Measurements from ENCODE around the gene JUND. TPM values are rescaled to one million over a fixed set of nuclear protein-coding genes. Genes with fewer than 3 reads are reported as not detected.
A peak's percentile ranks its signal among the peaks of the same experiment; 100 is the strongest.

JUND gene
- total RNA-seq, 4 donors from 2014 or later: 67.2 to 258 (median 221) TPM

DNA sequence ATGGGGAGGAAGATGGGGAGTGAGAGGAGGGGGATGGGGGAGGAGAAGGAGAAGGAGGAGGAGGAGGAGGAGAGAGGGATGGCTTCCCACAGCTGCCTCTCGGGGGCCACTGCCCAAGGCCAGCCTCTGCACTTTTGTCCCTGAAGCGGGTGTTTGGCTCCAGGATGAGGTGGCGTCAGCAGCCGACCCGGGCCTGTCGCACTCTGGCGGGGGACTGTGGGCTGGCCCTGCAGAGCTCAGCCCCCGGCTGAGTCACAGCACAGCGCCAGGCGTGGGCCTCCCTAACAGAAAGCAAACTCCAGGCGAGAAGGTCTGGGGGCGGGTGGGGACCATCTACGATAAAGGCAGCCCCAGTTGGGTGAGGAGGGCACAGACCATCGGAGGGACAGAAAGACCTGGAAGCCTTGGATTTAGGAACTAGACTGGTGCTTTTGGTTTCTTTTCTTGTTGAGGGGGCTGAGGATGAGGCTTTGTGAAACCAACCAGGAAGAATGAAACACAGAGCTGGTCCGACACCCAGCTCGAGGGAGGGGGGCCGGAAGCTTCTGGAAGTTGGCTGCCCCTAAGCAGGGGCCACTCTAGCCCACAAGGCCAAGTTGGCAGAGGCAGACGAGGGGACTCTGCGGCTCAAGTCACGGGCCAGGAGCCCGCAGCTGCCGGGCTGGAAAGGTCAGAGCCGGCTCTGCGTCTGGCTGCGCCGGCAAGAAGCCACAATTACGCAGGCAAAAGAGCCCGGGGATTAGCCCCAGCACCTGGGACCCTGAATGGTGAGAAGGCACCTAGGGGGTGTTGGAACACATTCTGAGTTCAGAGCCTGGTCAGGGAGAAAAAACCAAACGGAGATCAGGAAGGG, 23.3 kb upstream of the JUND start:
- peaks cover 0 to 9% of the 10 kb centered on the region in 2 donors for H3K36me3 ChIP-seq

DNA sequence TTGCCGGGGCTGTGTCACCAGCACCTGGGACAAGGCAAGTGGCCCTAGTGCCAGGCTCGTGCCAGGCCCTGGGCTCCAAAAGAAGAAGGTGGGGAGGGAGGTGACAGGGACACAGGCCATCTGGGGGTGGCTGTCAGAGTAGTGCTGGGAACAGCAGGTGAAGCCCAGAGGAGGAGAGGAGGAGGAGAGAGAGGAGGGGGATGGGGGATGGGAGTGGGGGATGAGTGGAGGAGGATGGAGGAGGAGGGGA, 22.7 kb upstream of the JUND start:
- H3K4me1 ChIP-seq: peaks cover 50 to 64% of the 10 kb centered on the region in 2 donors

More for the DNA sequence above, 23.3 kb upstream of the JUND start:
- TF ChIP-seq POLR2A (IDR thresholded peaks at IDR 0.05): peak; percentile 73 to 84
- TF ChIP-seq, protein P1, sequence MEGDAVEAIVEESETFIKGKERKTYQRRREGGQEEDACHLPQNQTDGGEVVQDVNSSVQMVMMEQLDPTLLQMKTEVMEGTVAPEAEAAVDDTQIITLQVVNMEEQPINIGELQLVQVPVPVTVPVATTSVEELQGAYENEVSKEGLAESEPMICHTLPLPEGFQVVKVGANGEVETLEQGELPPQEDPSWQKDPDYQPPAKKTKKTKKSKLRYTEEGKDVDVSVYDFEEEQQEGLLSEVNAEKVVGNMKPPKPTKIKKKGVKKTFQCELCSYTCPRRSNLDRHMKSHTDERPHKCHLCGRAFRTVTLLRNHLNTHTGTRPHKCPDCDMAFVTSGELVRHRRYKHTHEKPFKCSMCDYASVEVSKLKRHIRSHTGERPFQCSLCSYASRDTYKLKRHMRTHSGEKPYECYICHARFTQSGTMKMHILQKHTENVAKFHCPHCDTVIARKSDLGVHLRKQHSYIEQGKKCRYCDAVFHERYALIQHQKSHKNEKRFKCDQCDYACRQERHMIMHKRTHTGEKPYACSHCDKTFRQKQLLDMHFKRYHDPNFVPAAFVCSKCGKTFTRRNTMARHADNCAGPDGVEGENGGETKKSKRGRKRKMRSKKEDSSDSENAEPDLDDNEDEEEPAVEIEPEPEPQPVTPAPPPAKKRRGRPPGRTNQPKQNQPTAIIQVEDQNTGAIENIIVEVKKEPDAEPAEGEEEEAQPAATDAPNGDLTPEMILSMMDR (IDR thresholded peaks at IDR 0.05 in 4 of 5, conservative IDR thresholded peaks at IDR 0.05 in 1 of 5): no peak
- DNase-seq (peak; percentile 68 to 90), ATAC-seq (peak; percentile 46 to 53)
- H3K27ac ChIP-seq: peak overlapping the region; percentile 88 to 99 (median 94)
- H3K4me1 ChIP-seq: peaks cover 50 to 64% of the 10 kb centered on the region in 2 donors
- no peaks in the 10 kb centered on the region for H3K9me3 ChIP-seq
- H3K4me3 ChIP-seq: peak overlapping the region; percentile 37 to 57 (median 56)
- H3K27me3 ChIP-seq: no peaks in the 10 kb centered on the region
- intact Hi-C loops (cut with DNase I; ENCODE audit: low total_unique reads) (loop anchor here (1.0 to 2.0 kb wide), 2 partner anchors 18 to 25 kb away; partner anchors contain the start of gene LSM4), in situ Hi-C loops (cut with MboI; ENCODE audit: low sequenced_read_pairs in 4 of 4) (no loop called here)

DNA sequence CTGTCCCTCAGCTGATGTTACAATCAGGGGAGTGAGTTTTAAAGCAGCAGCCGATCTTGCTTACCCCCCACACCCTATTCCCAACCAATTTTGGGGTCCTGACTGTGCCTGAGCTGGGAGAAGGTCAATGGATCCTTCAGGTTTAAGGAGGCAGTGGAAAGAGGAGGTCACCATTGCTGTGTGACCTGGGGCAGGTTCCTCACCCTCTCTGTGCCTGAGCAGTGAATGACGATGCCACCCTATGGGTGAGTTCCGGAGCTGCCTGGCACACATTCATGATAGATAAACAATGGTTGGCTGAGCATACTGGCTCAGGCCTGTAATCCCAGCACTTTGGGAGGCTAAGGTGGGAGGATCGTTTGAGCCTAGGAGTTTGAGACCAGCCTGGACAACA, 20.3 kb upstream of the JUND start:
- Histone ChIP-seq H3K9me3 (no peaks in the 10 kb centered on the region), H3K4me1 (peaks cover 38 to 49% of the 10 kb centered on the region in 2 donors), H3K36me3 (no peaks in the 10 kb centered on the region), H3K27ac (peak overlapping the region; percentile 88 to 99 (median 94)), H3K27me3 (no peaks in the 10 kb centered on the region), H3K4me3 (no peak overlapping the region)
- in situ Hi-C loops (cut with MboI; ENCODE audit: low sequenced_read_pairs in 4 of 4): no loop called here
- intact Hi-C loops (cut with DNase I; ENCODE audit: low total_unique reads): loop anchor here (1.0 kb wide), 1 partner anchor 20 kb away; the partner anchor contains the start of gene JUND
- TF ChIP-seq, protein P1 (IDR thresholded peaks at IDR 0.05 in 4 of 5, conservative IDR thresholded peaks at IDR 0.05 in 1 of 5): no peak
- no peak for TF ChIP-seq POLR2A (IDR thresholded peaks at IDR 0.05)
- no peak for DNase-seq
- ATAC-seq: no peak

More for the DNA sequence above, 22.7 kb upstream of the JUND start:
- H3K27me3 ChIP-seq: no peaks in the 10 kb centered on the region
- ATAC-seq (peak; percentile 20 to 40), DNase-seq (peak in 1 of 2 donors; percentile 88)
- in situ Hi-C loops (cut with MboI; ENCODE audit: low sequenced_read_pairs in 4 of 4) (no loop called here), intact Hi-C loops (cut with DNase I; ENCODE audit: low total_unique reads) (loop anchor here (1.0 to 2.0 kb wide), 2 partner anchors 19 to 25 kb away; partner anchors contain the start of gene LSM4)
- no peaks in the 10 kb centered on the region for H3K9me3 ChIP-seq
- H3K4me3 ChIP-seq: peak overlapping the region; percentile 27 to 57 (median 46)
- peak overlapping the region; percentile 88 to 99 (median 94) for H3K27ac ChIP-seq
- peaks cover 0 to 3% of the 10 kb centered on the region in 2 donors for H3K36me3 ChIP-seq
- no peak for TF ChIP-seq POLR2A (IDR thresholded peaks at IDR 0.05)
- TF ChIP-seq, protein P1 (IDR thresholded peaks at IDR 0.05 in 4 of 5, conservative IDR thresholded peaks at IDR 0.05 in 1 of 5): no peak

DNA sequence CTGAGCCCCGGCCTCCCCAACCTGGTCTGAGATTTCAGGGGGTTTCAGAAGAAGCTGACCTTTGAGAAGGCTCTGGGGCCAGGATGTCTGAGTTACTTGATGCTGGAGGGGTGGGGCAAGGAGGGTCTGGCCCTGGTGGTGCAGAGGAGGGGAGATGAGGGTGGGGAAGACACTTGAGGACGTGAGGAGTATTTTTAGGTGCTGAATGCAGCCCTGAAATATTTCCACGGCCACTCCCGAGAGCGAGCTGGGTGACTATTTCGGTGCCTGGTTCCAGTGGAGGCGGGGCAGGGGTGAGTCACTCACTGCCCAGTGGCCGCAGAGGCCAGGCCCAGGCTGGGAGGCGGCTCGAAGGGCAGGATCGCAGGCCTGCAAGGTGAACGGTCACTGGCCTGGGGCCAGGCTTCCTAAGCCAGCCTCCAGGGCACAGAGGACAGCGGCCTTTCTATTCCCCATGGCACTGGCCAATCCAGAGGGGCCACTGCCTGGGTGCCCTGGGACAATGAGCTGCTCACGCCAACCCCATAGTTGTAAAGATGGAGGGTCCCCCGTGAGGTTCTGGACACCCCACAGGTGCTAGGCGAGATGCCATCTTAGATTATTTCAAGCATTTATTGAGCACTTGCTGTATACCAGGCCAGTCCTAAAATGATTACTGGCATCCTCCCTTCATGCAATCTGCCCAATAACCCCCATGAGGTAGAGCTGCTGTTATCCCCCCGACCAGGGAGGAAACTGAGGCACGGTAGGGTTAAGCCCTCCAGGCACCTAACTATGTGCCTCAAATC, 19.7 kb upstream of the JUND start:
- in situ Hi-C loops (cut with MboI; ENCODE audit: low sequenced_read_pairs in 4 of 4): no loop called here
- DNase-seq (peak; percentile 86 to 98), ATAC-seq (peak; percentile 74 to 75)
- H3K4me1 ChIP-seq: peaks cover 37 to 49% of the 10 kb centered on the region in 2 donors
- no peaks in the 10 kb centered on the region for H3K27me3 ChIP-seq
- no peak for TF ChIP-seq POLR2A (IDR thresholded peaks at IDR 0.05)
- TF ChIP-seq, protein P1 (IDR thresholded peaks at IDR 0.05 in 4 of 5, conservative IDR thresholded peaks at IDR 0.05 in 1 of 5): no peak
- H3K4me3 ChIP-seq: no peak overlapping the region
- H3K27ac ChIP-seq: peak overlapping the region; percentile 88 to 99 (median 94)
- H3K9me3 ChIP-seq: no peaks in the 10 kb centered on the region
- no peaks in the 10 kb centered on the region for H3K36me3 ChIP-seq
- intact Hi-C loops (cut with DNase I; ENCODE audit: low total_unique reads): loop anchor here (1.0 kb wide), 1 partner anchor 20 kb away; the partner anchor contains the start of gene JUND

Data from gastrocnemius medialis (tissue), 4 donors.